Measurements from ENCODE around the gene CLDN20.
A peak's percentile ranks its signal among the peaks of the same experiment; 100 is the strongest.

CLDN20 gene

DNA sequence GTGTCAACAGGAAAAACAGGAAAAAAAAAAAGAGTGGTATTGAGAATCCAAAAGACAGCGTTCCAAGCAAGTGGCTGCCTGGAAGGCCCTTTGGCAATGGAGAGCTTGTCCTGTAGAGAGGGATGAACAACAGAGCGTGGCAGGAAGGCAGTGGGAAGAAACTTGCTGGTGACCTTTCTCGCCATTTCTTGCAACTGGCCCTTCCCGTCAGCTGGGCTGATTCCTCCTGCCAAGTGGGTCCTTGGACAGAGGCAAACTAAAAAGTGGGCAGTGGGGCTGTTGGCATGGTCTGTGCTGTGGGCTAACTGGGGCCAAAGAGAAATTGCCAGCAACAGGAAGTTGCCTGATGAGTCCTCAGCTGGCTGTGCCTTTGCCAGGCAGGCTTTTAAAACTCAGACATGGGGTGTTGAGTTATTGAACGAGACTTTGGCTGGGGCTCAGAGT, 43.9 kb upstream of the CLDN20 start:
- no peak overlapping the region for H3K4ac ChIP-seq (ENCODE audit: low read depth, low read length)
- H4K8ac ChIP-seq (ENCODE audit: low read depth, low read length): no peak overlapping the region
- H3K36me3 ChIP-seq (ENCODE audit: control insufficient read depth, insufficient read depth, low read length): no peaks in the 10 kb centered on the region
- H3K79me1 ChIP-seq (ENCODE audit: low read length): no peaks in the 10 kb centered on the region
- no peak overlapping the region for H2BK15ac ChIP-seq (replicated peaks; ENCODE audit: low read depth)
- H3K4me3 ChIP-seq (ENCODE audit: low read length): no peak overlapping the region
- no peak overlapping the region for H2BK5ac ChIP-seq (ENCODE audit: low read length)
- no peak overlapping the region for H3K18ac ChIP-seq (ENCODE audit: low read length)
- DNase-seq: no peak
- H3K23ac ChIP-seq (ENCODE audit: low read length): no peak overlapping the region
- WGBS (ENCODE audit: extremely low coverage, insufficient coverage, low lambda C conversion rate): no CpG with 5 or more reads among the region's 5 CpGs
- H3K4me1 ChIP-seq (ENCODE audit: control insufficient read depth, low read depth, low read length): peaks cover 2% of the 10 kb centered on the region
- no peak overlapping the region for H3K27ac ChIP-seq (ENCODE audit: low read depth, low read length)
- H4K5ac ChIP-seq (ENCODE audit: low read length): no peak overlapping the region
- H3K9ac ChIP-seq (ENCODE audit: low read length): no peak overlapping the region
- H2BK120ac ChIP-seq (ENCODE audit: low read depth, low read length): no peak overlapping the region
- H2AK5ac ChIP-seq (ENCODE audit: low read length): no peak overlapping the region
- H3K27me3 ChIP-seq (ENCODE audit: insufficient read depth, low read length, poor library complexity): no peaks in the 10 kb centered on the region
- H3K4me2 ChIP-seq (ENCODE audit: low read length): no peak overlapping the region
- H3K79me2 ChIP-seq (ENCODE audit: control insufficient read depth, insufficient read depth, low read length): no peaks in the 10 kb centered on the region
- H3K56ac ChIP-seq (ENCODE audit: low read length): no peak overlapping the region

DNA sequence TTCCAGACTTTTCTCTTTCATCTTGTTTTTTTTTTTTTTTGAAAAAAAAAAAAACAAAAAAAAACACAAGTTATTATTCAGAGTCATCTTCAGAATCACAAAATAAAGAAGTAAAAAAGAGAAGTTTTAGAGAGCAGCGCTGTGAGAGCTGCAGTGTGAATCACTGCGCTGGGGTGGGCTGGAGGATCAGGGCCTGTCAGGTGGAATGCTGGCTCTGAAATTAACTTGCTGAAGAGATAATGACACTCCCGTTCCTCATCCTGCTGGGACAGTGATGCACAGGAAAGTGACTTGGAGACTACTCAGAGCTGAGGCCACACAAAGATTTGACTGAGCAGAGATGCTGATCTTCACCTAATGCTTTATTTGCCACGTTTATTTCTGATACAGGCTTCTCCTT, 42.7 kb upstream of the CLDN20 start:
- Histone ChIP-seq H3K36me3 (ENCODE audit: control insufficient read depth, insufficient read depth, low read length) (no peaks in the 10 kb centered on the region), H3K4me2 (ENCODE audit: low read length) (no peak overlapping the region), H3K4me1 (ENCODE audit: control insufficient read depth, low read depth, low read length) (peaks cover 2% of the 10 kb centered on the region), H2BK120ac (ENCODE audit: low read depth, low read length) (no peak overlapping the region), H3K23ac (ENCODE audit: low read length) (no peak overlapping the region), H3K79me2 (ENCODE audit: control insufficient read depth, insufficient read depth, low read length) (no peaks in the 10 kb centered on the region), H3K79me1 (ENCODE audit: low read length) (no peaks in the 10 kb centered on the region), H3K27ac (ENCODE audit: low read depth, low read length) (no peak overlapping the region), H3K9ac (ENCODE audit: low read length) (no peak overlapping the region), H3K18ac (ENCODE audit: low read length) (no peak overlapping the region), H4K8ac (ENCODE audit: low read depth, low read length) (no peak overlapping the region), H3K4ac (ENCODE audit: low read depth, low read length) (no peak overlapping the region), H4K5ac (ENCODE audit: low read length) (no peak overlapping the region), H2BK5ac (ENCODE audit: low read length) (no peak overlapping the region), H3K27me3 (ENCODE audit: insufficient read depth, low read length, poor library complexity) (no peaks in the 10 kb centered on the region), H2BK15ac (replicated peaks; ENCODE audit: low read depth) (no peak overlapping the region), H3K56ac (ENCODE audit: low read length) (no peak overlapping the region), H3K4me3 (ENCODE audit: low read length) (no peak overlapping the region), H2AK5ac (ENCODE audit: low read length) (no peak overlapping the region)
- no CpG with 5 or more reads among the region's 4 CpGs for WGBS (ENCODE audit: extremely low coverage, insufficient coverage, low lambda C conversion rate)
- no peak for DNase-seq

DNA sequence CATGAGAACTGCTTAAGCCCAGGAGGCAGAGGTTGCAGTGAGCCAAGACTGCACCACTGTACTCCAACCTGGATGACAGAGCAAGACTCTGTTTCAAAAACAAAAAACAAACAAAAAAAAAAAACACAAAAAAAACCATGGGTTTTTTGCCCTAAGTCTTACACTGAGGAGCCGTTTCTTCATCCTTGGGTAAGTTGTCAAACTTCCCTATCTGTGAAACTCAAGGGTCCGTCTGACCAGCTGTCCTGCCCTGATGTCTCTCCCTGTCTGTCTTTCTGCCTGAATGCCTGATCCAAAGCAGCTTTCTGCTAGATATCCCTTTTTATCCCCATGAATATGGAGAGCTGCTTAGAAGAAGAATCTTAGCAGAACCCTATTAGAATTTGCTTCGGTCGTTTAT, 41.3 kb upstream of the CLDN20 start:
- H4K8ac ChIP-seq (ENCODE audit: low read depth, low read length): no peak overlapping the region
- no peak overlapping the region for H2BK120ac ChIP-seq (ENCODE audit: low read depth, low read length)
- no peak overlapping the region for H3K4ac ChIP-seq (ENCODE audit: low read depth, low read length)
- H3K4me3 ChIP-seq (ENCODE audit: low read length): no peak overlapping the region
- no peak overlapping the region for H2BK15ac ChIP-seq (replicated peaks; ENCODE audit: low read depth)
- H3K27ac ChIP-seq (ENCODE audit: low read depth, low read length): no peak overlapping the region
- WGBS (ENCODE audit: extremely low coverage, insufficient coverage, low lambda C conversion rate): no CpG with 5 or more reads among the region's 4 CpGs
- no peak overlapping the region for H3K56ac ChIP-seq (ENCODE audit: low read length)
- DNase-seq: no peak
- H2BK5ac ChIP-seq (ENCODE audit: low read length): no peak overlapping the region
- H3K27me3 ChIP-seq (ENCODE audit: insufficient read depth, low read length, poor library complexity): no peaks in the 10 kb centered on the region
- no peaks in the 10 kb centered on the region for H3K36me3 ChIP-seq (ENCODE audit: control insufficient read depth, insufficient read depth, low read length)
- no peak overlapping the region for H3K18ac ChIP-seq (ENCODE audit: low read length)
- H3K9ac ChIP-seq (ENCODE audit: low read length): no peak overlapping the region
- H3K79me1 ChIP-seq (ENCODE audit: low read length): no peaks in the 10 kb centered on the region
- H3K4me2 ChIP-seq (ENCODE audit: low read length): no peak overlapping the region
- peaks cover 4% of the 10 kb centered on the region for H3K4me1 ChIP-seq (ENCODE audit: control insufficient read depth, low read depth, low read length)
- no peak overlapping the region for H3K23ac ChIP-seq (ENCODE audit: low read length)
- no peak overlapping the region for H4K5ac ChIP-seq (ENCODE audit: low read length)
- H3K79me2 ChIP-seq (ENCODE audit: control insufficient read depth, insufficient read depth, low read length): no peaks in the 10 kb centered on the region
- no peak overlapping the region for H2AK5ac ChIP-seq (ENCODE audit: low read length)

DNA sequence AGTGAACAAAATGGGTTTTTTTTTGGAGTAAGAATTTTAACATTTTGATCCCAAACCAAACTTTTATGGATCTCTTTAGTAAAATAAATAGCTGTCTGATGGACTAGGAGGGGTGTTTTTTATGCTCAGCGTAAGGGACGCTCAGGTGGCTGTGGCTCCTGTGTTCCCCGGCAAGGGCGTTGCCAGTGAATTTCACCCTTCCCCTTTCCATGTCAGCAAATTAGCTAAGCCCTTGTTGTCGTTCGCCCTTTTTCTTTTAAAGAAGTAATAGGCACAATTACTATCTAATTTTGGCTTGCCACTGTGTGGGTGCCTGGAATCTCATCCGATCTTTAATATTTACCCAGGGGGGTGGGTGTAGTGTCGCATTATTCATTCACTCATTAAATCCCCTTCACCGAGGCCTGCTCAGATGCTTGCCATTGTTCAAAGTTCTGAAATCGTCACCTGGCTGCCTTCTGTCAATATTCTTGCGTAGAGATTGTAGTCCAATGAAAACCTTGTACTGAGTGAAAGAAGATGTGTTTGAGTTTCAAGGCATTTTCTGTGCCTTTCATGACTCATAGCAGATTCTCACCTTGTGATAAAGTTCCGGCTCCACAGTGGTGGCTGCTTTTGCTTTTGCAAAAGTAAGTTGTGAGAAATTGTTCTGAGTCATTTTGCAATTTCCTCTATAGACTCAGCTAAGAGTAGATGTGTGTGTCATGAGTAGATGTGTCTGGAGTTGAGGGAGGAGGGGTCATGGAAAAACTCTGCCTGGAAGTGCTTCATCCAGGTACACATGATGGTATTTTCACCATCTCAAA, 40.0 kb upstream of the CLDN20 start:
- H4K8ac ChIP-seq (ENCODE audit: low read depth, low read length): no peak overlapping the region
- no peaks in the 10 kb centered on the region for H3K79me2 ChIP-seq (ENCODE audit: control insufficient read depth, insufficient read depth, low read length)
- no peak overlapping the region for H3K4ac ChIP-seq (ENCODE audit: low read depth, low read length)
- no peak overlapping the region for H3K9ac ChIP-seq (ENCODE audit: low read length)
- H3K56ac ChIP-seq (ENCODE audit: low read length): no peak overlapping the region
- H3K36me3 ChIP-seq (ENCODE audit: control insufficient read depth, insufficient read depth, low read length): no peaks in the 10 kb centered on the region
- DNase-seq: no peak
- no peak overlapping the region for H2BK15ac ChIP-seq (replicated peaks; ENCODE audit: low read depth)
- H3K23ac ChIP-seq (ENCODE audit: low read length): no peak overlapping the region
- no peak overlapping the region for H2BK120ac ChIP-seq (ENCODE audit: low read depth, low read length)
- no peak overlapping the region for H4K5ac ChIP-seq (ENCODE audit: low read length)
- H2AK5ac ChIP-seq (ENCODE audit: low read length): no peak overlapping the region
- no peak overlapping the region for H2BK5ac ChIP-seq (ENCODE audit: low read length)
- H3K4me1 ChIP-seq (ENCODE audit: control insufficient read depth, low read depth, low read length): peaks cover 4% of the 10 kb centered on the region
- H3K4me3 ChIP-seq (ENCODE audit: low read length): no peak overlapping the region
- no peaks in the 10 kb centered on the region for H3K79me1 ChIP-seq (ENCODE audit: low read length)
- no peak overlapping the region for H3K27ac ChIP-seq (ENCODE audit: low read depth, low read length)
- H3K18ac ChIP-seq (ENCODE audit: low read length): no peak overlapping the region
- no peaks in the 10 kb centered on the region for H3K27me3 ChIP-seq (ENCODE audit: insufficient read depth, low read length, poor library complexity)
- no CpG with 5 or more reads among the region's 12 CpGs for WGBS (ENCODE audit: extremely low coverage, insufficient coverage, low lambda C conversion rate)
- H3K4me2 ChIP-seq (ENCODE audit: low read length): no peak overlapping the region

DNA sequence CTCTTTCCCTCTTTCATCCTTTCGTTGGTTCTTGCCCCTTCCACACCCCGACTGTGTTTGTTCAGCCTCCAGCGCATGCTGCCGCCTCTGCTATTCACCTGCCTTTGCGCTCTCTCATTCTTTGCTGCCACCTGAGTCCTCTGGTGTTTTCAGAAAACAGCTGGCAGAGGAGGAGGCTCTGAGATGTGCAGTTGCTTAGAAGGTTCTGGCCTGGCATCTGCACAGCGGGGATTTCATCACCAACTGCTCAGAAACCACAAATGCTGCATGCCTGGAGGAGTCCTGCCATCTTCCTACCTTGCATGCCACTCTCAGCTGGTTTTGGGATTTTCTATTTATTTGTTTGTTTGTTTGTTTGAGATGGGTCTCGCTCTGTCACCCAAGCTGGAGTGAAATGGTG, 39.2 kb upstream of the CLDN20 start:
- Histone ChIP-seq H3K27me3 (ENCODE audit: insufficient read depth, low read length, poor library complexity) (no peaks in the 10 kb centered on the region), H3K79me1 (ENCODE audit: low read length) (no peaks in the 10 kb centered on the region), H3K4me2 (ENCODE audit: low read length) (no peak overlapping the region), H2BK5ac (ENCODE audit: low read length) (no peak overlapping the region), H4K8ac (ENCODE audit: low read depth, low read length) (no peak overlapping the region), H3K79me2 (ENCODE audit: control insufficient read depth, insufficient read depth, low read length) (no peaks in the 10 kb centered on the region), H3K36me3 (ENCODE audit: control insufficient read depth, insufficient read depth, low read length) (no peaks in the 10 kb centered on the region), H3K9ac (ENCODE audit: low read length) (no peak overlapping the region), H3K23ac (ENCODE audit: low read length) (peak overlapping the region; percentile 38), H3K56ac (ENCODE audit: low read length) (no peak overlapping the region), H3K27ac (ENCODE audit: low read depth, low read length) (no peak overlapping the region), H2BK15ac (replicated peaks; ENCODE audit: low read depth) (no peak overlapping the region), H4K5ac (ENCODE audit: low read length) (no peak overlapping the region), H3K4me1 (ENCODE audit: control insufficient read depth, low read depth, low read length) (peaks cover 4% of the 10 kb centered on the region), H2AK5ac (ENCODE audit: low read length) (no peak overlapping the region), H3K4me3 (ENCODE audit: low read length) (no peak overlapping the region), H3K18ac (ENCODE audit: low read length) (no peak overlapping the region), H3K4ac (ENCODE audit: low read depth, low read length) (no peak overlapping the region), H2BK120ac (ENCODE audit: low read depth, low read length) (no peak overlapping the region)
- no peak for DNase-seq
- no CpG with 5 or more reads among the region's 7 CpGs for WGBS (ENCODE audit: extremely low coverage, insufficient coverage, low lambda C conversion rate)

DNA sequence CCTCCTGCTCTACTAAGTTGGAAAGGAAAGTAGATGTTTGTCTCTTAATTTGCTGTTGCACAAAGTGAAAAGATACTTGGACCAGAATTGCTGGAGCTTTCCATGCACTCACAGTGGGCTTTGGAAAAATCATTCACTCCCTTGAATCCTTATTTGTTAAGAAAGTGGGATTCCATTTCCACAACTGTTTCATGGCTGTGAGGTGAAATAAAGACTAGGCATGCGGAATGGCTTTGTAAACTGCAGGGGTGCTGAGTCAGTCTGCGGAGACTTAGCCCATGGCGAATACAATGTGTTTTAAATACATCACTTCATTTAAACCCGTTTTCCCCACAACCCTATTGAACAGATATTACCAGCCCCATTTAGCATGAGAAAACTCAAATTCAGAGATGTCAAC, 36.8 kb upstream of the CLDN20 start:
- Histone ChIP-seq H3K4me2 (ENCODE audit: low read length) (no peak overlapping the region), H3K79me2 (ENCODE audit: control insufficient read depth, insufficient read depth, low read length) (no peaks in the 10 kb centered on the region), H3K56ac (ENCODE audit: low read length) (no peak overlapping the region), H2BK15ac (replicated peaks; ENCODE audit: low read depth) (no peak overlapping the region), H3K79me1 (ENCODE audit: low read length) (no peaks in the 10 kb centered on the region), H4K5ac (ENCODE audit: low read length) (no peak overlapping the region), H3K18ac (ENCODE audit: low read length) (no peak overlapping the region), H3K23ac (ENCODE audit: low read length) (no peak overlapping the region), H2BK120ac (ENCODE audit: low read depth, low read length) (no peak overlapping the region), H2AK5ac (ENCODE audit: low read length) (no peak overlapping the region), H3K4ac (ENCODE audit: low read depth, low read length) (no peak overlapping the region), H2BK5ac (ENCODE audit: low read length) (no peak overlapping the region), H3K36me3 (ENCODE audit: control insufficient read depth, insufficient read depth, low read length) (no peaks in the 10 kb centered on the region), H3K27ac (ENCODE audit: low read depth, low read length) (no peak overlapping the region), H3K27me3 (ENCODE audit: insufficient read depth, low read length, poor library complexity) (no peaks in the 10 kb centered on the region), H4K8ac (ENCODE audit: low read depth, low read length) (no peak overlapping the region), H3K9ac (ENCODE audit: low read length) (no peak overlapping the region), H3K4me1 (ENCODE audit: control insufficient read depth, low read depth, low read length) (peaks cover 4% of the 10 kb centered on the region), H3K4me3 (ENCODE audit: low read length) (no peak overlapping the region)
- DNase-seq: peak; percentile 53
- WGBS (ENCODE audit: extremely low coverage, insufficient coverage, low lambda C conversion rate): no CpG with 5 or more reads among the region's 4 CpGs
